ENCODE measurements around the gene LPAR3.
A peak's percentile ranks its signal among the peaks of the same experiment; 100 is the strongest.

The LPAR3 gene

DNA sequence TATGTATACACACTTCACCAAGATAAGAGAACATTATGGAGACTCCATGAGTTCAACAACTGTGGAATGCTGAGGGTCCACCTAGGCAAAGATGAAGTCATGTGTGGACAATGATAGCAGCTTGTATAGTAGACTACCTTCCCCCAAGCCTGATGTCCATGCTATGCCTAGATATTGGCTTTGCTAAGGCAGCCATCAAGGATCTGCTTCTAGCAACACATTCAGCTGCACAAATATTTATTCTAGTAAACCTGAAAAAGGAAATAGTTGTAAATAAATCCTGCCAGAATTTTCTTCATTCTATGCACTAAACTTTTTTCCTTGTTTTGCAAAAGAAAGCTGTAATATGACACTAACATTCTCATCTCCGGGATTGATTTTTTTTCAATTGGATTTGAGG, 7.0 kb upstream of the LPAR3 start:
- H3K4me3 ChIP-seq (ENCODE audit: low read length) = no peak overlapping the region
- TF ChIP-seq, protein P1, sequence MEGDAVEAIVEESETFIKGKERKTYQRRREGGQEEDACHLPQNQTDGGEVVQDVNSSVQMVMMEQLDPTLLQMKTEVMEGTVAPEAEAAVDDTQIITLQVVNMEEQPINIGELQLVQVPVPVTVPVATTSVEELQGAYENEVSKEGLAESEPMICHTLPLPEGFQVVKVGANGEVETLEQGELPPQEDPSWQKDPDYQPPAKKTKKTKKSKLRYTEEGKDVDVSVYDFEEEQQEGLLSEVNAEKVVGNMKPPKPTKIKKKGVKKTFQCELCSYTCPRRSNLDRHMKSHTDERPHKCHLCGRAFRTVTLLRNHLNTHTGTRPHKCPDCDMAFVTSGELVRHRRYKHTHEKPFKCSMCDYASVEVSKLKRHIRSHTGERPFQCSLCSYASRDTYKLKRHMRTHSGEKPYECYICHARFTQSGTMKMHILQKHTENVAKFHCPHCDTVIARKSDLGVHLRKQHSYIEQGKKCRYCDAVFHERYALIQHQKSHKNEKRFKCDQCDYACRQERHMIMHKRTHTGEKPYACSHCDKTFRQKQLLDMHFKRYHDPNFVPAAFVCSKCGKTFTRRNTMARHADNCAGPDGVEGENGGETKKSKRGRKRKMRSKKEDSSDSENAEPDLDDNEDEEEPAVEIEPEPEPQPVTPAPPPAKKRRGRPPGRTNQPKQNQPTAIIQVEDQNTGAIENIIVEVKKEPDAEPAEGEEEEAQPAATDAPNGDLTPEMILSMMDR (conservative IDR thresholded peaks at IDR 0.05; ENCODE audit: low read depth, low read length) = no peak
- no peak for DNase-seq (ENCODE audit: low read depth)

DNA sequence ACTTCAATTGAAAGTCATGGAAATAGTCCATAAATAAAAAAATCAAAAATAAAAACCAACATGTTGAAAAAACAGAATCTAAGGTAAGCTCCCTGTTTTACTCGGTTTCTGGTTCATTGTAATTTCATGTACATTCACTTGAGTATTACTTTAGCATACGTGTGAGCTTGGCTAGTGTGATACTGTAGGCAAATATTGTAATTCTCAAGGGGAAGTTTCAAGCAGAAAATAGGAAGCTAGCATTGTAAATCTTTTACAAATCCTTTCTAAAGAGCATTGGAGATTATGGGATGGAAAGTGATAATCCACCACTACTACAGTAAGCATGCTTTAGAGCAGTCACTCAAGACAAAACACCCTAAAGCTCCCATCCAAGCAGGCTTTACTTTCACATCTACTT, 3.3 kb upstream of the LPAR3 start:
- TF ChIP-seq, protein P1 (conservative IDR thresholded peaks at IDR 0.05; ENCODE audit: low read depth, low read length) = no peak
- DNase-seq (ENCODE audit: low read depth) = no peak
- no peak overlapping the region for H3K4me3 ChIP-seq (ENCODE audit: low read length)

DNA sequence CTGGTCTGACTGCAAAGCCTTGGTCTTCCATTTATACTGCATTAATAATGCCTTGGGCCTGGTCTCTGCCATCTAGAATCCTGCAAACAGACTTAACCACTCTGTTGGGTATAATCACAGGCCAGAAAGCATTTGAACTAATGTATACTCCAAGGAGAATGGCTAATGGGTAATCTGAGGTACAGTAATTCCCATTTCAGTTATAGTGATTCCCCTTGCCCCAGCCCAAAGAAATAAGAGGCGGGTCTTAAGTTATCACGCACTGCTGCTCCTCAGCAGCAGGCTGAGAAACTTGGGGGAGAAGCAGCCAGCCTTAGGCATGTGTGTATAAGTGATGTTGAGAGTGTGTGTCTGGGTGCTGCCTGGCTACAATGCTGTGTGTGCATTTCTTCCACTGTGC, 2.4 kb downstream of the LPAR3 start:
- DNase-seq (ENCODE audit: low read depth) = no peak
- TF ChIP-seq, protein P1 (conservative IDR thresholded peaks at IDR 0.05; ENCODE audit: low read depth, low read length) = no peak

DNA sequence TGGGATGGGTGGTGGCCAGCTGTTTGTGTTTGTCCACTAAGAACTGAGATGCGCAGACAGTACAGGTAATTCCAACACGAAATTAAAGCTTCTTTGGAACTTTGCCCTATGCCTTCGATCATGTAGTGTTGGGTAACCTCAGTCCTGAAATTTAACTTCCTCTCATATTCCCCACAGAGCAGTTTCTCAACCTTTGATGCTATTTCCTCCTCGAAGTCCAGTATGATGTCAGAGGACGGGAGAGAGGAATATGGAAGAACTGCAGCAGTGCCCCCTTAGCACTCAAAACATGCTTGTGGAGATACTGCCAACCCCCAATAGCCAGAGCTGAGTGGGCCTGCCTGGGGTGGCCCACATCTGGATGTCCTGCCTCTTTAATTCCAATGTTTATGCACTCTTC, 3.6 kb downstream of the LPAR3 start:
- no peak for DNase-seq (ENCODE audit: low read depth)
- H3K4me3 ChIP-seq (ENCODE audit: low read length) = no peak overlapping the region
- TF ChIP-seq, protein P1 (conservative IDR thresholded peaks at IDR 0.05; ENCODE audit: low read depth, low read length) = no peak

More for the DNA sequence above, 2.4 kb downstream of the LPAR3 start:
- H3K4me3 ChIP-seq (ENCODE audit: low read length) = no peak overlapping the region

DNA sequence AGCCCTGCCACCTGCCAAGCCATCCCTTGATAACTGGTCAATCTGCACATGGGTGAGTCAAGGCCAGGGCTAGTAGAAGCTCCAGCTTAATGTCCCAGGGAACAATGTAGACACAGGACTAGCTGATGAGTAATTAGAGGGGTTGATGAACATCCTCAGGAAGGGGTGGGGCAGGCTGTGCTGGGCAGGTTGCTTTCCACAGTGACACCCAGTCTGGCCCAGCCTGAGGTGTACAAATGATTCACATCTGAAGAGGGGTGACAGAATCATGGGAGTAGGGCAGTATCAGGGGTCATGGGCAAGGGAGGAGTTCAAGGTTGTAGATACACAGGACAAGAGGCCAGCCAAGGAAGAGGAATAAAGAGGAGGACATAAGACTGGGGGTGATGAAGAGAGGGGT, 4.3 kb downstream of the LPAR3 start:
- DNase-seq (ENCODE audit: low read depth) = no peak
- TF ChIP-seq, protein P1 (conservative IDR thresholded peaks at IDR 0.05; ENCODE audit: low read depth, low read length) = no peak
- no peak overlapping the region for H3K4me3 ChIP-seq (ENCODE audit: low read length)

DNA sequence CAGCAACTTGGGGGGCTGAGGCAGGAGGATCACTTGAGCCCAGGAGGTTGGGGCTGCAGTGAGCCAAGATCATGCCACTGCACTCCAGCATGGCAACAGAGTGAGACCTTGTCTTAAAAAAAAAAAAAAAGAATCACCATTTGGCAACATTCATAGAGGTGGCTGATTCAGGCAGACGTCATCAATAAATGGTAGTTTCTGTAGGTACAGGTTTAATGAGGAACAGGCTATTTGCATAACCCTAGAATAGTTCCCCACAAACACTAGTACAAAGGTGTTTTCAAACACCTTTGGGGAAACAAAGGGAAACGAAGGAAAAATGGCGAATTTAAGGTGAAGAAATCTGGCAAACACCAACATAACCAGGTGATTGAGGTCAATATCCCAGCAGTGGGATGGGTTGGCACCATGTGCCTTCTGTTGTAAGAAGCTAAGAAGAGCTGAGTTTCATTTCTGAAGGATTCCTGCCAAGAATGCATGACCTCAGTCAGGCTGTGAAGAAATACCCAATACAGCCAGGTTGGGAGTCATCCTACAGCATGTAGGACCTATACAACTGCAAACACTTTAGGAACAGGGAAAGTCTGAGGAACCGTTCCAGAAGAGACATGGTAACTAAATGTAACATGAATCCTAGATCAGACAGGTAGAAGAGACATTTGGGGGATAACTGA, 5.6 kb downstream of the LPAR3 start:
- DNase-seq (ENCODE audit: low read depth) = peak; percentile 10
- no peak overlapping the region for H3K4me3 ChIP-seq (ENCODE audit: low read length)
- TF ChIP-seq, protein P1 (conservative IDR thresholded peaks at IDR 0.05; ENCODE audit: low read depth, low read length) = no peak

DNA sequence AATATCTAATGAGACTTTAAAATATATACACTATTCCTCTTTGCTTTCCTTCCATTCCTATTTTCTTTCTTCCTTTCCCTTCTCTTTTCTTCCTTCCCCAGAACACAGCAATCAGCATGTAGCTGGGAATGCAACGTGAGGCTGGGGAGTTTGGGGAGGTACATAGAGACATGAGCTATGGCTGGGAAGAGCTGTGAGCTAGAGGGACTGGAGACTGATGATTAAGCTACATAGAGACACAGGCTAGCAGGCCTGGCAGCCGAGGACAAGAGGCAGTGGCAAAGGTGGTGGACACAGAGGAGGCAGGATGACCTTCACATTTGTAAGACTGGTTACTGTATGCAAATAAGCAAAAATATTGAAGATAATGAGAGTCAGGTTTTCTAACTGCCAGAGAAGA, 7.5 kb downstream of the LPAR3 start:
- no peak for DNase-seq (ENCODE audit: low read depth)
- no peak overlapping the region for H3K4me3 ChIP-seq (ENCODE audit: low read length)
- TF ChIP-seq, protein P1 (conservative IDR thresholded peaks at IDR 0.05; ENCODE audit: low read depth, low read length) = no peak
